ENCODE measurements around the gene DNM3. TPM values are rescaled to one million over a fixed set of nuclear protein-coding genes. Genes with fewer than 3 reads are reported as not detected.

Gene DNM3
- total RNA-seq, 1 donor from 2014 or later = 7.1 TPM

- no peak for DNase-seq
These were observed 32.4 kb downstream of the DNM3 start for GRCh38 chr1:171873664-171874063.

- no peak for DNase-seq
These were observed 36.4 kb downstream of the DNM3 start for GRCh38 chr1:171877701-171878100.

- DNase-seq = no peak
These were observed 38.3 kb downstream of the DNM3 start for GRCh38 chr1:171879556-171879955.

- DNase-seq = no peak
These were observed 40.1 kb downstream of the DNM3 start for GRCh38 chr1:171881442-171881841.

- DNase-seq = no peak
These were observed 42.6 kb downstream of the DNM3 start for GRCh38 chr1:171883849-171884248.

GRCh38 chr1:171884475-171884874 is 43.2 kb downstream of the DNM3 start:
- no peak for DNase-seq

GRCh38 chr1:171890131-171890530 is 48.8 kb downstream of the DNM3 start:
- no peak for DNase-seq

GRCh38 chr1:171896936-171897703 is 55.8 kb downstream of the DNM3 start:
- no peak for DNase-seq

GRCh38 chr1:171898941-171899340 is 57.6 kb downstream of the DNM3 start:
- DNase-seq = peak; percentile 28

- DNase-seq = no peak
These were observed 58.5 kb downstream of the DNM3 start for GRCh38 chr1:171899838-171900237.

GRCh38 chr1:171901245-171901644 is 59.9 kb downstream of the DNM3 start:
- no peak for DNase-seq

- no peak for DNase-seq
These were observed 61.2 kb downstream of the DNM3 start for GRCh38 chr1:171902527-171902926.

GRCh38 chr1:171904778-171905450 is 63.6 kb downstream of the DNM3 start:
- no peak for DNase-seq

GRCh38 chr1:171909711-171910110 is 68.4 kb downstream of the DNM3 start:
- no peak for DNase-seq

GRCh38 chr1:171910786-171911185 is 69.5 kb downstream of the DNM3 start:
- no peak for DNase-seq

- DNase-seq = peak; percentile 11
These were observed 70.2 kb downstream of the DNM3 start for GRCh38 chr1:171911506-171911905.

- DNase-seq = no peak
These were observed 71.3 kb downstream of the DNM3 start for GRCh38 chr1:171912509-171913175.

- peak; percentile 13 for DNase-seq
These were observed 72.1 kb downstream of the DNM3 start for GRCh38 chr1:171913385-171913784.

GRCh38 chr1:171916315-171916771 is 75.0 kb downstream of the DNM3 start:
- DNase-seq = no peak

GRCh38 chr1:171917331-171917730 is 76.0 kb downstream of the DNM3 start:
- no peak for DNase-seq

- DNase-seq = no peak
These were observed 78.9 kb downstream of the DNM3 start for GRCh38 chr1:171919891-171920887.

GRCh38 chr1:171922999-171923398 is 81.7 kb downstream of the DNM3 start:
- DNase-seq = no peak

All from tongue (tissue), 2 donors.